Mucosa of gallbladder (tissue), 1 donor: ENCODE data around the gene ZBTB20. TPM values are rescaled to one million over a fixed set of nuclear protein-coding genes. Genes with fewer than 3 reads are reported as not detected.

Source experiments
- DNase-seq: peaks from one replicate; pipeline ENCODE4 v3.0.0-alpha.2; 2020; ENCODE audit warnings: low spot score
- total RNA-seq: library from RNA; stranded (reverse); gene quantifications from one replicate; pipeline ENCODE4 v1.2.1, GENCODE V29; 2021
- donor health status: DM: no; HTN: no; CAD: no.

Gene ZBTB20
- total RNA-seq, 1 donor from 2014 or later = 75.9 TPM

- no peak for DNase-seq
These were observed 666.0 kb downstream of the ZBTB20 start for GRCh38 chr3:114481113-114481512.

GRCh38 chr3:114480442-114480841 lies 666.6 kb downstream of the ZBTB20 start:
- no peak for DNase-seq

- no peak for DNase-seq
These were observed 668.3 kb downstream of the ZBTB20 start for GRCh38 chr3:114478801-114479200.

GRCh38 chr3:114476511-114476910 lies 670.6 kb downstream of the ZBTB20 start:
- no peak for DNase-seq

- DNase-seq = no peak
These were observed 675.6 kb downstream of the ZBTB20 start for GRCh38 chr3:114471478-114471877.

GRCh38 chr3:114469070-114469469 lies 678.0 kb downstream of the ZBTB20 start:
- DNase-seq = no peak

GRCh38 chr3:114466816-114467215 lies 680.3 kb downstream of the ZBTB20 start:
- no peak for DNase-seq

GRCh38 chr3:114466251-114466650 lies 680.8 kb downstream of the ZBTB20 start:
- DNase-seq = no peak

GRCh38 chr3:114464548-114464947 lies 682.5 kb downstream of the ZBTB20 start:
- no peak for DNase-seq

GRCh38 chr3:114462750-114463149 lies 684.3 kb downstream of the ZBTB20 start:
- no peak for DNase-seq

GRCh38 chr3:114460459-114460858 lies 686.6 kb downstream of the ZBTB20 start:
- no peak for DNase-seq

GRCh38 chr3:114456742-114457141 lies 690.3 kb downstream of the ZBTB20 start:
- no peak for DNase-seq

GRCh38 chr3:114455432-114455831 lies 691.7 kb downstream of the ZBTB20 start:
- DNase-seq = no peak

GRCh38 chr3:114454551-114455251 lies 692.4 kb downstream of the ZBTB20 start:
- no peak for DNase-seq

- DNase-seq = no peak
These were observed 693.7 kb downstream of the ZBTB20 start for GRCh38 chr3:114453361-114453780.

GRCh38 chr3:114452937-114453336 lies 694.2 kb downstream of the ZBTB20 start:
- DNase-seq = no peak

GRCh38 chr3:114452256-114452655 lies 694.8 kb downstream of the ZBTB20 start:
- no peak for DNase-seq

GRCh38 chr3:114451561-114452018 lies 695.5 kb downstream of the ZBTB20 start:
- DNase-seq = peak; percentile 56

- DNase-seq = no peak
These were observed 696.0 kb downstream of the ZBTB20 start for GRCh38 chr3:114451051-114451451.

- no peak for DNase-seq
These were observed 697.0 kb downstream of the ZBTB20 start for GRCh38 chr3:114450008-114450596.

- no peak for DNase-seq
These were observed 697.6 kb downstream of the ZBTB20 start for GRCh38 chr3:114449271-114450007.

- DNase-seq = no peak
These were observed 699.1 kb downstream of the ZBTB20 start for GRCh38 chr3:114447950-114448479.

GRCh38 chr3:114447545-114447944 lies 699.5 kb downstream of the ZBTB20 start:
- DNase-seq = no peak
